ENCODE data around the gene RBMX2. TPM values are rescaled to one million over a fixed set of nuclear protein-coding genes. Genes with fewer than 3 reads are reported as not detected.

Gene RBMX2
- total RNA-seq, 1 donor from 2014 or later: 27.7 TPM

- Histone ChIP-seq H3K27me3 (ENCODE audit: control insufficient read depth, insufficient read depth, low read length) (no peaks in the 10 kb centered on the region), H3K36me3 (ENCODE audit: control insufficient read depth, insufficient read depth, low read length) (no peaks in the 10 kb centered on the region), H3K4me3 (ENCODE audit: low read depth, low read length) (no peak overlapping the region)
- TF ChIP-seq, protein P1, sequence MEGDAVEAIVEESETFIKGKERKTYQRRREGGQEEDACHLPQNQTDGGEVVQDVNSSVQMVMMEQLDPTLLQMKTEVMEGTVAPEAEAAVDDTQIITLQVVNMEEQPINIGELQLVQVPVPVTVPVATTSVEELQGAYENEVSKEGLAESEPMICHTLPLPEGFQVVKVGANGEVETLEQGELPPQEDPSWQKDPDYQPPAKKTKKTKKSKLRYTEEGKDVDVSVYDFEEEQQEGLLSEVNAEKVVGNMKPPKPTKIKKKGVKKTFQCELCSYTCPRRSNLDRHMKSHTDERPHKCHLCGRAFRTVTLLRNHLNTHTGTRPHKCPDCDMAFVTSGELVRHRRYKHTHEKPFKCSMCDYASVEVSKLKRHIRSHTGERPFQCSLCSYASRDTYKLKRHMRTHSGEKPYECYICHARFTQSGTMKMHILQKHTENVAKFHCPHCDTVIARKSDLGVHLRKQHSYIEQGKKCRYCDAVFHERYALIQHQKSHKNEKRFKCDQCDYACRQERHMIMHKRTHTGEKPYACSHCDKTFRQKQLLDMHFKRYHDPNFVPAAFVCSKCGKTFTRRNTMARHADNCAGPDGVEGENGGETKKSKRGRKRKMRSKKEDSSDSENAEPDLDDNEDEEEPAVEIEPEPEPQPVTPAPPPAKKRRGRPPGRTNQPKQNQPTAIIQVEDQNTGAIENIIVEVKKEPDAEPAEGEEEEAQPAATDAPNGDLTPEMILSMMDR (IDR thresholded peaks at IDR 0.05; ENCODE audit: insufficient read depth, low read length, poor library complexity, severe bottlenecking): peak; percentile 72
- DNase-seq (ENCODE audit: low read depth): no peak
Observed at GRCh38 chrX:130393451-130394074, 8.2 kb upstream of the RBMX2 start.

GRCh38 chrX:130395341-130395740 lies 6.4 kb upstream of the RBMX2 start:
- Histone ChIP-seq H3K36me3 (ENCODE audit: control insufficient read depth, insufficient read depth, low read length) (no peaks in the 10 kb centered on the region), H3K27me3 (ENCODE audit: control insufficient read depth, insufficient read depth, low read length) (no peaks in the 10 kb centered on the region), H3K4me3 (ENCODE audit: low read depth, low read length) (no peak overlapping the region)
- TF ChIP-seq, protein P1 (IDR thresholded peaks at IDR 0.05; ENCODE audit: insufficient read depth, low read length, poor library complexity, severe bottlenecking): no peak
- no peak for DNase-seq (ENCODE audit: low read depth)

GRCh38 chrX:130402208-130402684 lies 459 bp downstream of the RBMX2 start:
- Histone ChIP-seq H3K27me3 (ENCODE audit: control insufficient read depth, insufficient read depth, low read length) (no peaks in the 10 kb centered on the region), H3K36me3 (ENCODE audit: control insufficient read depth, insufficient read depth, low read length) (no peaks in the 10 kb centered on the region), H3K4me3 (ENCODE audit: low read depth, low read length) (peak overlapping the region; percentile 86)
- TF ChIP-seq, protein P1 (IDR thresholded peaks at IDR 0.05; ENCODE audit: insufficient read depth, low read length, poor library complexity, severe bottlenecking): no peak
- DNase-seq (ENCODE audit: low read depth): no peak

- no peaks in the 10 kb centered on the region for H3K36me3 ChIP-seq (ENCODE audit: control insufficient read depth, insufficient read depth, low read length)
- TF ChIP-seq, protein P1 (IDR thresholded peaks at IDR 0.05; ENCODE audit: insufficient read depth, low read length, poor library complexity, severe bottlenecking): no peak
- H3K27me3 ChIP-seq (ENCODE audit: control insufficient read depth, insufficient read depth, low read length): no peaks in the 10 kb centered on the region
- H3K4me3 ChIP-seq (ENCODE audit: low read depth, low read length): no peak overlapping the region
- no peak for DNase-seq (ENCODE audit: low read depth)
Observed at GRCh38 chrX:130413415-130413814, 11.6 kb downstream of the RBMX2 start.

DNA sequence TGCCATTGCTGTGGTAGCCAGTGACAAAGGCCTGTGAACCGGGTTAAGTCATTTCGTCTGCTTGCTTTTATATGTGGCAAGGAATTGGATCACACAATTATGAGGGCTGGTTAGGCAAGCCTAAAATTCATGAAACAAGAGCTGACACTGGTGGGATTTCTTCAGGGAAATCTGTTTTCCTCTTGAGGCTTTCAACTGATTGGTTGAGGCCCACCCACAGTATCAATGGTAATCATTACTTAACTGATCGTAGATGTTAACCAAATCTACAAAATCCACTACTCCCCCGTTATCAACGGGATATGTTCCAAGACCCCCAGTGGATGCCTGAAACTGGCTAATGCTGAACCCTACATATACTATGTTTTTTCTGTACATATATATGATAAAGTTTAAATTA lies 13.0 kb downstream of the RBMX2 start:
- no peak for DNase-seq (ENCODE audit: low read depth)
- no peak overlapping the region for H3K4me3 ChIP-seq (ENCODE audit: low read depth, low read length)
- TF ChIP-seq, protein P1 (IDR thresholded peaks at IDR 0.05; ENCODE audit: insufficient read depth, low read length, poor library complexity, severe bottlenecking): no peak
- no peaks in the 10 kb centered on the region for H3K36me3 ChIP-seq (ENCODE audit: control insufficient read depth, insufficient read depth, low read length)
- no peaks in the 10 kb centered on the region for H3K27me3 ChIP-seq (ENCODE audit: control insufficient read depth, insufficient read depth, low read length)

- Histone ChIP-seq H3K36me3 (ENCODE audit: control insufficient read depth, insufficient read depth, low read length) (no peaks in the 10 kb centered on the region), H3K4me3 (ENCODE audit: low read depth, low read length) (no peak overlapping the region), H3K27me3 (ENCODE audit: control insufficient read depth, insufficient read depth, low read length) (no peaks in the 10 kb centered on the region)
- no peak for DNase-seq (ENCODE audit: low read depth)
- TF ChIP-seq, protein P1 (IDR thresholded peaks at IDR 0.05; ENCODE audit: insufficient read depth, low read length, poor library complexity, severe bottlenecking): no peak
Observed at GRCh38 chrX:130415201-130415600, 13.4 kb downstream of the RBMX2 start.

Data from kidney epithelial cell (primary cell).